Dedifferentiated amniotic fluid mesenchymal stem cell (primary cell): Measurements from ENCODE around the gene FAN1.
"Not testable (repeated sequence)": the region's sequence is repeated elsewhere in the genome, so short reads cannot be mapped to it uniquely, and the experiment has no call there.

ENCODE experiments used
- DNase-seq: peaks from one replicate; pipeline ENCODE4 v3.0.0-alpha.2; 2016; ENCODE audit errors: extremely low spot score

Gene FAN1

DNA sequence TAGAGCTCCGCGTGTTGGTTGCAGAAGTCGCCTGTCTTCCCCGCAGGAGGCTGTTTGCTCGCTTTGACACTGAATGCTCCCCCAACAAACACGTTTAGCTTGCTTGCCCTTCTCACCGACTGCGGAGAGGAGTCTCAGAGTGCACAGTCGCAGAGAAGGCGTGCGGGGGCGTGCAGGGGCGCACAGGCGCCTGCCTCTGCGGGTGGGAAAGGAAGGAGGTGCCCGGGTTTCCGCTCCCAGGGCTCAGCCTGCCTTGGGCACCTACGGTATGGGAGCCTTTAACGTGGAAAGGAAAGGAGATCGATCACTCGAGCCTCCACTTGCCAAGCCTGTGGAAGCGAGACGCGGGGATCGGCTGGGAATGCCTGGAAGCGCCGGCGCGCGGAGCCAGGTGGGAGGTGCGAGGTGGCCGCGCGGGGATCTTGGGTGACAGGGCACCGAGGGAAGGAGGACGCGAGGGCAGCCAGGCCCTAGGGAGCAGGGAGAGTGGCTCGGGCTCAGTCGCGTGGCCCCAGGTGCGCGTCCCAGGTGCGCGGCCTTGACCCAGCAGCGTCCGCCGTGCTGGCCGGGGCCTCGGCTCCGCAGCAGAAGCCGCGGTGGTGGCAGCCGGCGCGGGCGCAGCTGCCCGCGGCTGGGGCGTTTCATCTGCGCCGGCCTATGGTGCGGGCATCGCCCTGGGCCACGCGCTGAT is at the start of gene FAN1:
TSS of gene FAN1 (plus strand) at position 419 of the 691 bp plus-strand sequence. CDS start 749 bp downstream, outside the sequence.
- DNase-seq: peak; percentile 72

- DNase-seq: peak; percentile 15
Measured at GRCh38 chr15:30859091-30859874, 44.4 kb upstream of the FAN1 start.

DNA sequence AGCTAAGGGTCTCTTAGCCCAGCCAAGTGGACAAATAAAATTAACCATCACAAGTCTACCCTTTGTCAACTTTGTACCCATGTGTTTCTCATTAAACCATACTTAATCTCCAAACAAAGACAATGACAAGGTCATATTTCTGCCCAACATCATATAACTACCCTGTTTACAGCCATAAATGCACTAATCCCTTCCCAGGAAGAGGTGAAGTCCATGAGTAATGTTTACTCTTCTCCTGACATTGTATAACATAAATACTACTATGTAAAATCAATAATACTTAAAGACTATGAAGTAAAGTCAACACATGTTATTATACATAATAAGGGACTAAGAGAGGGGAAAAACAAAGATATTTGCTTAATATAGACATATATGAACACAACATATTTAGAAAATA is 38.5 kb upstream of the FAN1 start:
- DNase-seq: no peak

- DNase-seq: no peak
Measured at GRCh38 chr15:30870681-30871080, 33.0 kb upstream of the FAN1 start.

DNA sequence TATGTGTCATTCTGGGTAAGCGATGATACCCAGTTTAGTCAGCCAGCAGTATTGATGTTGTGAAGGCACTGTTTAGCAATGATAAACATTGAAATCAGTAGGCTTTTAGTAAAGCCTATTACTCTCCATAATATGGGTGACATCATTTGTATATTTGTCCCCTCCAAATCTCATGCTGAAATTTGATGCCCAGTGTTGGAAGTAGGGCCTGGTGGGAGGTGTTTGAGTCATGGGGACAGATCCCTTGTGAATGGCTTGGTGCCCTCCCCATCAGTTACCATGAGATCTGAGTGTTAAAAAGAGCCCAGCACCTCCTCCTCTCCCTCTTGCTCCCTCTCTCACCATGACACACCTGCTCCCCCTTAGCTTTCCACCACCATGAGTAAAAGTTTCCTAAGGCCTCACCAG is 31.4 kb upstream of the FAN1 start:
- no peak for DNase-seq

DNA sequence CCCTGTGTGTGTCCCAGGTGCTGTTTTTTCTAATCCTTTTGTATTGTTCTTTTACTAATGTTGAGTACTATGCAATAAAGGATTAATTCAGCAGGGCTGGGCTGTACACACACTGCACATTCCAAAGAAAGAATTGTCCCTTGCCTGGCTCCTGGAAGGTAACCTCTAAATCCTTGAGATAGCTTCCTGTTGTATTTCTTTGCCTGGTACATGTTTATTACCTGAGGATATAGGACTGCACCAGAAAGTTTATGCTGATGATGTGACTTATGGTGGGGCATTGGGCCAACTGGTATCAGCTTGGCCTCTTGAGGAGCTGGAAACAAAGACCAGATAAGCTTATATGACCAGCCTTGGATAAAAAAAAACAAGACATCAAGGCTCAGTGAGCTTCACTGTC is 26.6 kb upstream of the FAN1 start:
- DNase-seq: no peak

DNA sequence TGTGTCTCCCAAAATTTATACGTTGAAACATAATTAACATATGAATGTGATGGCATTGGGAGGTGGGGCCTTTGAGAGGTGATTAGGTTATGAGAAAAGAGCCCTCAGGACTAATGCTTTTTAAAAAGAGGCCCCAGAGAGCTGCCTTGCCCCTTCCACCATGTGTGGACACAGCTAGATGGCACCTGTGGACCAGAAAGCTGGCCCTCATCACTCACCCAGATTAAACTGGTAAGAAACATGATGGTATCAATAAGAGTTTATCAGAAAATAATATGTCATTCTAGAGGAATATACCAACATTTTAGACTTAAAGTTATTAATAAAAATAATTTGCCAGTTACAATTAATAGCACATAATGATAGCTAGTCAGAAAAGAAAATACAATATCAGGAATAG is 25.2 kb upstream of the FAN1 start:
- DNase-seq: no peak

GRCh38 chr15:30882849-30883433 is 20.8 kb upstream of the FAN1 start:
- no peak for DNase-seq

DNA sequence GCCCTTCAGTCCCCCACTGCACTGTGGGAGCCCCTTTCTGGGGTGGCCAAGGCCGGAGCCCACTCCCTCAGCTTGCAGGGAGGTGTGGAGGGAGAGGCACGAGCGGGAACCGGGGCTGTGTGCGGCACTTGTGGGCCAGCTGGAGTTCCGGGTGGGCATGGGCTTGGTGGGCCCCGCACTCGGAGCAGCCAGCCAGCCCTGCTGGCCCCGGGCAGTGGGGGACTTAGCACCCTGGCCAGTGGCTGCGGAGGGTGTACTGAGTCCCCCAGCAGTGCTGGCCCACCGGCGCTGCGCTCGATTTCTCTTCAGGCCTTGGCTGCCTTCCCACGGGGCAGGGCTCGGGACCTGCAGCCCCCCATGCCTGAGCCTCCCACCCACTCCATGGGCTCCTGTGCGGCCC is 20.0 kb upstream of the FAN1 start:
- DNase-seq: not testable (repeated sequence)

GRCh38 chr15:30885814-30886213 is 17.9 kb upstream of the FAN1 start:
- no peak for DNase-seq

DNA sequence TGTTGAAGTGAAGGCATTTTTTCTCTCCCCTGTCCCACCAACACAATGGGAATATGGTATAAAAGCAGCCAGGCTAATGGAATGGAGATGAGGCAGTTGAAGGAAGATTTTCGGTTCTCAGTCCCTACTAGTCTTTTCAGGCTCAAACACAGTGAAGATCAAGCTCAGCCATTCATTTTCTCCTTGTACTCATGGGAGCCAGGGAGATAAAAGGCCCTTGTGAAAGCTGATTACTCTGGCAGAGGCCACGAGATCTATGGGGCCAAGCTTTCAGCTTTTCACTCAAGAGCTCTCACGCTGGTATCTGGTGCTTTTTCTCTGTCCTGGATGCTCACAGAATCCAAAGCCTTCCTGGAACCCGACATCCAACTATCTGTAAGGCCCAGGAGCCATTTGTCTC is 14.5 kb upstream of the FAN1 start:
- DNase-seq: no peak

- DNase-seq: no peak
Measured at GRCh38 chr15:30895461-30896210, 8.1 kb upstream of the FAN1 start.

GRCh38 chr15:30896211-30896606 is 7.5 kb upstream of the FAN1 start:
- no peak for DNase-seq

DNA sequence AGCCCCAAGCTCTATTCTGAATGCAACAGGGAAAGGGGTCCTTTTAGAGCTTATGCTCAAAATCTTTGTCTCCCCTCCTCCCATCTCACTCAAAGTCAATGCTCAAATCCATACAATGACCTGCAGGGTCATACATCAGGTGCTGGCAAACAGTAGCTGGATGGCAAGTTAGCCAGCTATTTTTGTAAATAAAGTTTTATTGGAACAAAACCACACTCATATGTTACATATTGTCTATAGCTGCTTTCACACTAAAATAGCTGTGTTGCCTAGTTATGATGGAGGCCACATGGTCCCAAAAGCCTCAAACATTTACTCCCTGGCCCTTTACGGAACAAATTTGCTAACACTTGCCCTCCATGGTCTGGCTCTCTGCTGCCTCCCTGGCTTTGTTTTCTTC is 1.8 kb upstream of the FAN1 start:
- no peak for DNase-seq

- no peak for DNase-seq
Measured at GRCh38 chr15:30904812-30905211, 1.1 kb downstream of the FAN1 start.

DNA sequence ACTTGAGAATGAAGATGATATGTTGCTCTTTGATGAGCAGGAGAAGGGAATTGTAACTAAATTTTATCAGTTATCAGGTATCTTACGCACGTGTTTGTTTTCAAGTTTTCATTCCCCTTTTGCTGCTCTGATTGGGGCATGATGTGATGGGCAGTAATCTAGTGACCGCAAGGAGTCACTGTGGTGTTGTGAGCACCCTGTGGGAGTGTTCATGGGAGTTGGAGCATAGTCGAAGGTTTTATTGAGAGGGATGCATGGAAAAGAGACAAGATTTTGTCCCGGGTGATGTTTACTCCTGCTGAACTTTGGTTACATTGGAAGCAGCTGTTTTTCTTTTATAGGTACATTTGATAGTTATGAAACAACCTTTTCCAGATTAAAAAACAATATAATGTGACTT is 2.1 kb downstream of the FAN1 start:
- DNase-seq: no peak

DNA sequence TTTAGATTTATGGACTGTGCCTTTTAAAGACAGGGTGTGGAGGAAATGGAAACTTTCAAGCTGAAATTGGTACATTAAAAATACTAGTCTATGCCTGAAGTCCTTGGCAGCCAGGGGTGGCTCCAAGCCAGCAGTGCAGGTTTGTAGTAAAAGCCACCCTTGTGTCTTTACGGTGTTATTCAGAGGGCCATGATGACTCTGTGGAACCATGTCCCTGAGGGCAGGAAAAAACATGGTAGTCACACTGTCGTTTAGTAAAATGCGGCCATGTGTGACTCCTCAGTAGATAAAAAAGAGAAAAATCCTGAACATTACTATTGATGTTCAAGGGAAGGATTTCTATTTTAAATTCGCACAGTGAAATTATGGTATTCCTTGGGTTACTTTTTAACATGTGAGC is 2.7 kb downstream of the FAN1 start:
- no peak for DNase-seq

- no peak for DNase-seq
Measured at GRCh38 chr15:30913761-30914160, 10.0 kb downstream of the FAN1 start.

GRCh38 chr15:30917013-30917412 is 13.3 kb downstream of the FAN1 start:
- DNase-seq: no peak

GRCh38 chr15:30917675-30918074 is 14.0 kb downstream of the FAN1 start:
- DNase-seq: no peak

GRCh38 chr15:30918366-30918765 is 14.7 kb downstream of the FAN1 start:
- DNase-seq: no peak

DNA sequence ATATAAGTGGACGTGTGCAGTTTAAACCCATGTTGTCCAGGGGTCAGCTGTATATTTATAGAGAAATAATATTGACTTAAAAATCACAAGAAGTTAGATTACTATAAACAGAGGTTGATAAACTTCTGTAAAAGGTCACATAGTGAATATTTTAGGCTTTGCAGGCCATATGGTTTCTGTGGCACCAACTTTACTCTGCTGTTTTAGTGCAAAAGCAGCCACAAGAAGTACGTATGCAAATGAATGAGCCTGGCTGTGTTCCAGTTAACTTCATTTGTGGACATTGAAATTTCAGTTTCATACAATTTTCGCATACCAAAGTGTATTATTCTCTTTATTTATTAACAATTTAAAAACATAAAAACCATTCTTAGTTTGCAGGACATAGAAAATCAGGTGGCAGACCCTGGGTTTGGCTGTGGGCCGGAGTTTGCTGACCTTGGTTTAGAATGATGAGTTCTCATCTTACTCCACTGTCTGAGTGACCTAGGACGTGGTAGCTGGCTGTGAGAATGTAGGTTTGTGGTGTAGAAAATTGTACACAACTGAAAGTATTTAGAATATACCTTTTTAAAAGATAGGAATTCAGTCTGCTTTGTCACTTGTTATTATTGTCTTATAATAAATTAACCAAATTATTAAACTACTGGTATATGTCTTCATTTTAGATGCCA is 16.3 kb downstream of the FAN1 start:
- DNase-seq: no peak
